IPS-15b (cell line): ENCODE results near the gene FUNDC2.

Experiments used
- H3K27me3 ChIP-seq: one replicate; pipeline ENCODE4 v1.6.1; 2013; ENCODE audit warnings: low read length; ENCODE audit not compliant: control insufficient read depth, insufficient read depth
- H3K36me3 ChIP-seq: one replicate; pipeline ENCODE4 v1.6.1; 2013; ENCODE audit warnings: low read length; ENCODE audit not compliant: control insufficient read depth, insufficient read depth
- H3K4me1 ChIP-seq: one replicate; pipeline ENCODE4 v1.6.1; 2013; ENCODE audit warnings: mild to moderate bottlenecking, low read length; ENCODE audit not compliant: control insufficient read depth, insufficient read depth
- H3K4me3 ChIP-seq: one replicate; pipeline ENCODE4 v1.5.1; 2013; ENCODE audit warnings: low read depth, low read length
- H3K9ac ChIP-seq: one replicate; pipeline ENCODE4 v1.6.1; 2013; ENCODE audit warnings: low read depth, mild to moderate bottlenecking, low read length
- H3K9me3 ChIP-seq: one replicate; pipeline ENCODE4 v1.6.1; 2013; ENCODE audit warnings: mild to moderate bottlenecking, low read length; ENCODE audit not compliant: control insufficient read depth, insufficient read depth

Gene FUNDC2

DNA sequence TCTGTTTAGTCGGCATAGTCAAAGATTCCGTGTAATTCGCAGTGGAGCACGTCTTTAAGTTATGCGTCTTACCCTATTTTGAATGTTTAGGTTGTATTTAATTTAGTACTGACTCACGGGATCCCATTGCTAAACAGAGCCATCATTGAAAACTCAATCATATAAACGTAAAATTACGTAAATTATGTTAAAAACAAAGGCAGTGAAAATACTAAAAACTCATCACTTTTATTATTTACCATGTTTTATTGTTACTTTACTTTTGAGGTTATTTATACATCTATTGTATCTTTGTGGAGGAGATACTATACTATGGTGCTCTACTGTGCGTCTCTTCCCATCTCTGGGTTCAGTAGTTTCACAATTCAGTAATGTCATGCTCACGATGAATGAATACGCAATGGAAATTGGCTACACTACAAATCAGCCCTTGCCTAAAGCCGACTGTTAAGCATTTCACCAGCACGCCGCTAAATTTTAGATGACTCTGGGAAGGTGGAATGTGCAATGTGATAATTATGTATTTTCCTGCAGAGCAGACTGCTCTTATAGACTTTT lies 944 bp downstream of the FUNDC2 start:
- no peaks in the 10 kb centered on the region for H3K27me3 ChIP-seq
- no peaks in the 10 kb centered on the region for H3K4me1 ChIP-seq
- no peaks in the 10 kb centered on the region for H3K36me3 ChIP-seq
- H3K9ac ChIP-seq: peak overlapping the region; percentile 63
- H3K9me3 ChIP-seq: no peaks in the 10 kb centered on the region
- H3K4me3 ChIP-seq: peak overlapping the region; percentile 62

GRCh38 chrX:155028129-155028528 lies 1.5 kb downstream of the FUNDC2 start:
- H3K9ac ChIP-seq: no peak overlapping the region
- H3K27me3 ChIP-seq: no peaks in the 10 kb centered on the region
- no peaks in the 10 kb centered on the region for H3K36me3 ChIP-seq
- no peaks in the 10 kb centered on the region for H3K9me3 ChIP-seq
- H3K4me3 ChIP-seq: peak overlapping the region; percentile 62
- no peaks in the 10 kb centered on the region for H3K4me1 ChIP-seq

GRCh38 chrX:155028877-155029291 lies 2.2 kb downstream of the FUNDC2 start:
- Histone ChIP-seq H3K9ac (no peak overlapping the region), H3K9me3 (no peaks in the 10 kb centered on the region), H3K4me3 (no peak overlapping the region), H3K36me3 (no peaks in the 10 kb centered on the region), H3K27me3 (no peaks in the 10 kb centered on the region), H3K4me1 (no peaks in the 10 kb centered on the region)

- Histone ChIP-seq H3K9me3 (no peaks in the 10 kb centered on the region), H3K36me3 (no peaks in the 10 kb centered on the region), H3K4me3 (no peak overlapping the region), H3K9ac (no peak overlapping the region), H3K4me1 (no peaks in the 10 kb centered on the region), H3K27me3 (no peaks in the 10 kb centered on the region)
Observed at GRCh38 chrX:155031657-155032056, 5.0 kb downstream of the FUNDC2 start.

DNA sequence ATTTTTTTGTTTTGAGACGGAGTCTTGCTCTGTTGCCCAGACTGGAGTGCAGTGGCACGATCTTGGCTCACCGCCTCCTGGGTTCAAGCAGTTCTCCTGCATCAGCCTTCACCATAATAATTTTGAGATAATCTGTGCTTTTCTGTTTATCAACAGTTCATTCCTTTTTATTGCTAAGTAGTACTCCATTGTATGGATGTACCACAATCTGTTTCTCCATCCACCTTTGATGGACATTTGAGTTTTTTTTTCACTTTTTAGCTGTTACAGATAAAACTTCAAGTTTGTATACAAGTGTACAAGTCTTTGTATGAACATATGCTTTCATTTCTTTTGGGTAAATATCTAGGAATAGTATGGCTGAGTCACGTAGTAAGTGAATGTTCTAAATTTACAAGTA lies 9.0 kb downstream of the FUNDC2 start:
- H3K4me1 ChIP-seq: no peaks in the 10 kb centered on the region

GRCh38 chrX:155046129-155046810 lies 19.6 kb downstream of the FUNDC2 start:
- Histone ChIP-seq H3K27me3 (no peaks in the 10 kb centered on the region), H3K4me1 (no peaks in the 10 kb centered on the region), H3K36me3 (no peaks in the 10 kb centered on the region), H3K9me3 (peaks cover 3% of the 10 kb centered on the region), H3K9ac (no peak overlapping the region), H3K4me3 (no peak overlapping the region)

More for the DNA sequence above, 9.0 kb downstream of the FUNDC2 start:
- H3K27me3 ChIP-seq: no peaks in the 10 kb centered on the region
- H3K4me3 ChIP-seq: no peak overlapping the region
- no peak overlapping the region for H3K9ac ChIP-seq
- no peaks in the 10 kb centered on the region for H3K36me3 ChIP-seq
- H3K9me3 ChIP-seq: no peaks in the 10 kb centered on the region

DNA sequence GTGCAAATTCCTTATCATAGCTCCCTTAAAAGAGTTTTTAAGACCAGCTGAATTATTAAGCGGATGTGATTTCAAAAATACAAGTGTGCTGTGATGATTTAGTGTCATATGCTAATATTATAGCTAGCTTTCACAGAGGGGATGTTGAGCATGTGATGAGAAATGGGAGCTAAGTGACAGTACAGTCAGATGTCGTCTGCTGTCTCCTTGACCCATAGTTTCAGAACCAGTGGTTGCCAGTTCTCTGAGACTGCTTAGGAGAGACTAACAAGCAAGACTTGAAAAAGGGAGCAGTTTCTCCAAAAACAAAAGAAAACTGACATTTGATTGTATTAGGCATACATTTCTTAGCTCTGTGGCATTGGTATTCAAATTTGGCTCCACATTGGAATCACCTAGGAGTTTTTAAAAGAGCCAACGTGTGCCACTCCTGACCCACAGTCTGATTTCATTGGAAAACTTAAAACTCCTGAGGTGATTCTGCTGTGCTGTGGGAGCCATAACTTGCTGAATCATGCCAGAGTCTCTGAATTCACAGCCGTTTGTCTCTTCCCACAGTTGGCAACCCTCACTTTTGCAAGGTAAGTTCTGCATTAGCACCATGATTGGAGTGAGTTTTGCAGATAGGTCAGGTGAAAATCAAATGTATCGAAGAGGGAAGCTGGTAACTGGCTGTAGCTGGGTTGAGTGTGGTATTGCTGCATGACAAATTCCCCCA lies 20.3 kb downstream of the FUNDC2 start:
- Histone ChIP-seq H3K27me3 (no peaks in the 10 kb centered on the region), H3K36me3 (no peaks in the 10 kb centered on the region), H3K9me3 (peaks cover 3% of the 10 kb centered on the region), H3K4me3 (no peak overlapping the region), H3K9ac (no peak overlapping the region), H3K4me1 (no peaks in the 10 kb centered on the region)

DNA sequence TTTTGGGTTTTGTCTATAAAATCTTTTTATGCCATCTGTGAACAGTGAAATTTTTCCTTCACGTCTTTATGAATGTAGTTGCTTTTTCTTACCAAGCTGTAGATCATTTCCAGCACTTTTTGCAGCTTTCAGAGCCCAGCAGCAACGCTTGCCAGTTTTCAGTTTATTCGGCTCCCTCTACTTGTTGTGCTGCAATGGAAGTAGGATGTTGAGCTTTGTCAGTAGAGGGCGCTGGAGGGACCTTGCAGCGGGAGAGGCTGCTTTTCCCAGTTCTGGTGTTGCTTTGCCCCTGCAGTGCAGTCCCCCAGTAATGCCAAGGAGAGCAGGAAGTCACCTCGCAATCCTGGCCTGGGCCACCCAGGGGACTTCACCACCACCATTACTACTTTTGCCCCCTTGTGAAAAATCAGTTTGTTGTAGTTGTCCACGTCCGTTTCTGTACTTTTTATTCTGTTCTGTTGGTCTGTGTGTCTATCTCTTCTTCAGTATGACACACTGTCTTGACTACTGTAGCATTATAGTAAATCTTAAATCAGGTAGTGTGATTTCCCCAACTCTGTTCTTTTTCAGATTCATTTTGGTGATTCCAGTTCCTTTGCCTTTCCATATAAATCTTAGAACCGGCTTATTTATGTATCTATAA lies 22.5 kb downstream of the FUNDC2 start:
- Histone ChIP-seq H3K4me3 (no peak overlapping the region), H3K27me3 (no peaks in the 10 kb centered on the region), H3K9ac (no peak overlapping the region), H3K36me3 (no peaks in the 10 kb centered on the region), H3K4me1 (no peaks in the 10 kb centered on the region), H3K9me3 (peaks cover 3% of the 10 kb centered on the region)

GRCh38 chrX:155052738-155053498 lies 26.3 kb downstream of the FUNDC2 start:
- H3K4me1 ChIP-seq: no peaks in the 10 kb centered on the region
- H3K36me3 ChIP-seq: no peaks in the 10 kb centered on the region
- H3K9ac ChIP-seq: no peak overlapping the region
- H3K27me3 ChIP-seq: no peaks in the 10 kb centered on the region
- no peak overlapping the region for H3K4me3 ChIP-seq
- no peaks in the 10 kb centered on the region for H3K9me3 ChIP-seq

GRCh38 chrX:155053656-155054055 lies 27.0 kb downstream of the FUNDC2 start:
- H3K9me3 ChIP-seq: no peaks in the 10 kb centered on the region
- H3K27me3 ChIP-seq: no peaks in the 10 kb centered on the region
- no peak overlapping the region for H3K9ac ChIP-seq
- no peaks in the 10 kb centered on the region for H3K4me1 ChIP-seq
- H3K36me3 ChIP-seq: no peaks in the 10 kb centered on the region
- no peak overlapping the region for H3K4me3 ChIP-seq

DNA sequence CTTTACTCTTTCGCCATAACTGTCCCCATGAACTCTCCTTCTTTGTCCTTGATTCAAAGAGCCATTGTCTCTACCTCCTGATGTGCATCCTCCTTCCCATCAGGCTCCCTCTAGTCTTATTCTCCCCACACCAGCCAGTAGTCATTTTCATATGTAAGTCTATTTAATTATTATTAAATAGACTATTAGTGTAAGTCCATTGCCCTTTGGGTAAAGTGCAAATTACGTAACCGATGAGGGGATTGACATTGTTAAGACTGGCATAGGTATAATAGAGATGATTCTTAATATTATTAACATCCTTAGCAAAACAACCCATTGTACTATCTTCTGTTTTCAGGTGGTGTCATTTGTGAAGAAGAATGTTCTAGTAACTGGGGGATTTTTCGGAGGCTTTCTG lies 27.6 kb downstream of the FUNDC2 start:
- no peaks in the 10 kb centered on the region for H3K27me3 ChIP-seq
- H3K4me1 ChIP-seq: no peaks in the 10 kb centered on the region
- H3K9me3 ChIP-seq: no peaks in the 10 kb centered on the region
- no peaks in the 10 kb centered on the region for H3K36me3 ChIP-seq
- no peak overlapping the region for H3K4me3 ChIP-seq
- no peak overlapping the region for H3K9ac ChIP-seq
